ENCODE measurements around the gene DDHD1.

The DDHD1 gene

DNA sequence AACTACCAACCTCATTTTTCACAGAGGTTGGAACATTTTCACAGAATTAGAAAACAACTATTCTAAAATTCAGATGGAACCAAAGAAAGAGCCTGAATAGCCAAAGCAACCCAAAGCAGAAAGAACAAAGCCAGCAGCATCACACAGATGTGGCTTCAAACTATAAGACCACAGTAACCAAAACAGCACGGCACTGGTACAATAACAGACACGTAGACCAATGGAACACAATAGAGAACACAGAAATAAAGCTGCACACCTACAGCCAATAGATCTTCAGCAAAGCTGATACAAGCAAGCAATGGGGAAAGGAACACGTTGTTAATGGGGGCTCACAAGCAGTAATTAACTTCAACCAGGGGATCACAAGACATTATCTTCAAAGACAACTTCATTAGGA, 114.5 kb downstream of the DDHD1 start:
- Histone ChIP-seq H3K27me3 (replicated peaks; ENCODE audit: control insufficient read depth, insufficient read depth, low read length, poor library complexity, severe bottlenecking) (no peaks in the 10 kb centered on the region), H3K4me3 (ENCODE audit: insufficient read depth, low read depth, low read length, poor library complexity, severe bottlenecking) (no peak overlapping the region), H3K36me3 (ENCODE audit: control insufficient read depth, insufficient read depth, low read length) (peaks cover 48% of the 10 kb centered on the region), H3K9me3 (ENCODE audit: control insufficient read depth, low read length) (no peaks in the 10 kb centered on the region), H3K27ac (ENCODE audit: insufficient read depth, low read length, poor library complexity, severe bottlenecking) (no peak overlapping the region), H3K4me1 (ENCODE audit: control insufficient read depth, insufficient read depth, low read length, poor library complexity, severe bottlenecking) (no peaks in the 10 kb centered on the region)
- DNase-seq: no peak

- DNase-seq: no peak
- no peaks in the 10 kb centered on the region for H3K4me1 ChIP-seq (ENCODE audit: control insufficient read depth, insufficient read depth, low read length, poor library complexity, severe bottlenecking)
- no peak overlapping the region for H3K4me3 ChIP-seq (ENCODE audit: insufficient read depth, low read depth, low read length, poor library complexity, severe bottlenecking)
- peaks cover 31% of the 10 kb centered on the region for H3K36me3 ChIP-seq (ENCODE audit: control insufficient read depth, insufficient read depth, low read length)
- H3K27me3 ChIP-seq (replicated peaks; ENCODE audit: control insufficient read depth, insufficient read depth, low read length, poor library complexity, severe bottlenecking): no peaks in the 10 kb centered on the region
- H3K9me3 ChIP-seq (ENCODE audit: control insufficient read depth, low read length): no peaks in the 10 kb centered on the region
- H3K27ac ChIP-seq (ENCODE audit: insufficient read depth, low read length, poor library complexity, severe bottlenecking): no peak overlapping the region
These were observed 116.1 kb downstream of the DDHD1 start for GRCh38 chr14:53037016-53037415.

GRCh38 chr14:53035336-53036210, 117.5 kb downstream of the DDHD1 start:
- Histone ChIP-seq H3K27ac (ENCODE audit: insufficient read depth, low read length, poor library complexity, severe bottlenecking) (no peak overlapping the region), H3K9me3 (ENCODE audit: control insufficient read depth, low read length) (no peaks in the 10 kb centered on the region), H3K4me3 (ENCODE audit: insufficient read depth, low read depth, low read length, poor library complexity, severe bottlenecking) (no peak overlapping the region), H3K36me3 (ENCODE audit: control insufficient read depth, insufficient read depth, low read length) (peaks cover 17% of the 10 kb centered on the region), H3K4me1 (ENCODE audit: control insufficient read depth, insufficient read depth, low read length, poor library complexity, severe bottlenecking) (no peaks in the 10 kb centered on the region), H3K27me3 (replicated peaks; ENCODE audit: control insufficient read depth, insufficient read depth, low read length, poor library complexity, severe bottlenecking) (no peaks in the 10 kb centered on the region)
- DNase-seq: no peak

DNA sequence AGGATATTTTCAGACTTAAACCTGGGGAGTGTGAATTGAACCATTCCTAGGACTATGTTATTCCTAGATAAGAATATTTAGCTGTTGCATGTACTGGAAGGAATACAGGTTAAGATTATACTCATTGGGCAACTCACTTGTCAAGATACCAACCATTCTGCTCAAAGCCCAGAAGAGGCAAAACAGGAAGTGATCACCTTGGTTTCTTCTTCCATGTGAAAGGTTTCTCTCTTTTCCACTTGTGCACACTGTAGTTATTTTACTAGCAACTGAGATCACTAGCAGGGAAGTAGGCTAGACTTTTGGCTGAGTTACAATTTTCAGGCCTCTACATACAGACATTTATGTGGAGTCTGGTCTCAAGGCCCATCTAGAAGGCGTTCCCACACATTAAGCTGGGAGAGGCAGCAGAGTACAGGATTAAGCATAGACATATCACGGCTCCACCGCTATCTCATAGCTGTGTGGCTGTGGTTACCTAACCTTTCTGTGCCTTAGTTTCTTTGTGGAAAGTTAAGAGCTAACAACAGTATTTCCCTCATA, 118.4 kb downstream of the DDHD1 start:
- Histone ChIP-seq H3K9me3 (ENCODE audit: control insufficient read depth, low read length) (no peaks in the 10 kb centered on the region), H3K4me1 (ENCODE audit: control insufficient read depth, insufficient read depth, low read length, poor library complexity, severe bottlenecking) (no peaks in the 10 kb centered on the region), H3K36me3 (ENCODE audit: control insufficient read depth, insufficient read depth, low read length) (peaks cover 10% of the 10 kb centered on the region), H3K27me3 (replicated peaks; ENCODE audit: control insufficient read depth, insufficient read depth, low read length, poor library complexity, severe bottlenecking) (no peaks in the 10 kb centered on the region), H3K27ac (ENCODE audit: insufficient read depth, low read length, poor library complexity, severe bottlenecking) (no peak overlapping the region), H3K4me3 (ENCODE audit: insufficient read depth, low read depth, low read length, poor library complexity, severe bottlenecking) (no peak overlapping the region)
- DNase-seq: no peak

DNA sequence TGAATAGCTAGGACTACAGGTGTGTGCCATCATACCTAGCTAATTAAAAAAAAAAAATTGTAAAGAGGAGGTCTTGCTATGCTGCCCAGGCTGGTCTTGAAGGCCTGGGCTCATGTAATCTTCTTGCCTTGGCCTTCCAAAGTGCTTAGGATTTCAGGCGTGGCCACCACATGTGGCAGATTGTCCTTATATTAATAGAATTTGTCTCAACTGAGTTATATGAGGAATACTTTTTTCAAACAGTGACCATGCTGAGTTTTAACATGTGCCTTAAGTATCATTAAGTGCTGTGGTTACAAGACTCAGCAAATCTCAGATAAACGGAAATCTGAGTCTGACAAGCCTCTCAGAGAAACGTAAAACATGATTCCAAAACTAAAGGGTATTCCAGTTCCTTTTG, 119.1 kb downstream of the DDHD1 start:
- H3K4me1 ChIP-seq (ENCODE audit: control insufficient read depth, insufficient read depth, low read length, poor library complexity, severe bottlenecking): no peaks in the 10 kb centered on the region
- peaks cover 4% of the 10 kb centered on the region for H3K36me3 ChIP-seq (ENCODE audit: control insufficient read depth, insufficient read depth, low read length)
- no peaks in the 10 kb centered on the region for H3K27me3 ChIP-seq (replicated peaks; ENCODE audit: control insufficient read depth, insufficient read depth, low read length, poor library complexity, severe bottlenecking)
- H3K9me3 ChIP-seq (ENCODE audit: control insufficient read depth, low read length): no peaks in the 10 kb centered on the region
- no peak overlapping the region for H3K27ac ChIP-seq (ENCODE audit: insufficient read depth, low read length, poor library complexity, severe bottlenecking)
- no peak for DNase-seq
- H3K4me3 ChIP-seq (ENCODE audit: insufficient read depth, low read depth, low read length, poor library complexity, severe bottlenecking): no peak overlapping the region

DNA sequence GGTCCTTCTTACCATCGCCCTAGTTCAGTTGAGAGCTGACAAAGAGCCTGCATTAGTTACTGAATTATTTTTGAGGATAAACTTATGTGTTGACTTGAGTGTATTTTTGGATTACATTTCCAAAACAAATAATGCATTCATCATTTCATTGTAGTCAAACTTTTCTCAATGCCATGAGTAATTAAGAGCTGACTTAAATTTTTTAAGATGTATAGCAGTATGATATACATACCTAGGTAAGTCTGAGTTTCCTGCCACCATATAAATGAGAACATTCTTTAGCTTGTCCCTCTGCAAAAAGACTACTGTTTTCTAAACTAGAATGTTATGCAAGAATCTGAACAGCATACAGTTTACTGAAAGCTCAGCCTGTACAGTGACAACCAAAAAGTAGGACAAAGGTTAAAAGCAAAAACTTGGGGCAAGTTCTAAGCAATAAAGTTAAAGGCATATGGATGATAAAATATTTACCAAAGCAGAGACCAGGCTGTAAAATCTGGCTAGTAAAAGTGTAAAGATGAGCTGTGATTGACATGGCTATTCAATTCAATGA, 120.2 kb downstream of the DDHD1 start:
- Histone ChIP-seq H3K27me3 (replicated peaks; ENCODE audit: control insufficient read depth, insufficient read depth, low read length, poor library complexity, severe bottlenecking) (no peaks in the 10 kb centered on the region), H3K27ac (ENCODE audit: insufficient read depth, low read length, poor library complexity, severe bottlenecking) (no peak overlapping the region), H3K9me3 (ENCODE audit: control insufficient read depth, low read length) (no peaks in the 10 kb centered on the region), H3K36me3 (ENCODE audit: control insufficient read depth, insufficient read depth, low read length) (no peaks in the 10 kb centered on the region), H3K4me3 (ENCODE audit: insufficient read depth, low read depth, low read length, poor library complexity, severe bottlenecking) (no peak overlapping the region), H3K4me1 (ENCODE audit: control insufficient read depth, insufficient read depth, low read length, poor library complexity, severe bottlenecking) (no peaks in the 10 kb centered on the region)
- DNase-seq: no peak

DNA sequence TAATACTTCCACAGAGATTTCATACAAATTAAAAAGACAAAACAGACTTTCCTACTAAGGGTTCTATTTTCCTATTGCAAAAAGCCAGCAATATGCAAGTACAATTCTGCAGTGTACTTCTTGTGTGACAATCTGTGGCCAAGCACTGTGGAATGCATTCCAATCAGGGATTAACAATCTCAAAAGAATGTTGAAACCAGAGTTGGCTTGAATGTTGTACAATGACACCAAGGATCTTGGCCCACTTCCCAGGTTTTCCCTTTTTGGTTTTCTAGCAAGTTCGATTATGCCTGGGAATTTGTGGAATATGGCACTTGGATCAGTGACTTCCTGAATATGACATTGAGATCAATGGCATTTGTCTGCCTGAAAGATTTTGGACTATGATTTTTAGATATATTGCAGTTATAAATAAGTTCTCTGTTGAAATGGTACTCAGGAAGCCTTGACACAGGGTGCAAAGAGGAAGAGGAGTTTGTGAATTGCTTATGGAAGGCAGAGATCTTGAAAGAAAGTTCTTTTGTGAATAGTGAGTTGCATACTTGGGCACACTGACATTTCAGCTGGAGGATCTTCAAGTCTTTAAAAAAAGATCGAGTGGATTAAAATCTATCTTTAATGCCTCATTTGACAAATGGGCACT, 120.8 kb downstream of the DDHD1 start:
- Histone ChIP-seq H3K9me3 (ENCODE audit: control insufficient read depth, low read length) (no peaks in the 10 kb centered on the region), H3K4me3 (ENCODE audit: insufficient read depth, low read depth, low read length, poor library complexity, severe bottlenecking) (no peak overlapping the region), H3K4me1 (ENCODE audit: control insufficient read depth, insufficient read depth, low read length, poor library complexity, severe bottlenecking) (no peaks in the 10 kb centered on the region), H3K27me3 (replicated peaks; ENCODE audit: control insufficient read depth, insufficient read depth, low read length, poor library complexity, severe bottlenecking) (no peaks in the 10 kb centered on the region), H3K27ac (ENCODE audit: insufficient read depth, low read length, poor library complexity, severe bottlenecking) (no peak overlapping the region), H3K36me3 (ENCODE audit: control insufficient read depth, insufficient read depth, low read length) (no peaks in the 10 kb centered on the region)
- no peak for DNase-seq

- Histone ChIP-seq H3K9me3 (ENCODE audit: control insufficient read depth, low read length) (no peaks in the 10 kb centered on the region), H3K27me3 (replicated peaks; ENCODE audit: control insufficient read depth, insufficient read depth, low read length, poor library complexity, severe bottlenecking) (no peaks in the 10 kb centered on the region)
These were observed 125.6 kb downstream of the DDHD1 start for GRCh38 chr14:53027562-53027961.

GRCh38 chr14:53027041-53027440, 126.1 kb downstream of the DDHD1 start:
- Histone ChIP-seq H3K4me1 (ENCODE audit: control insufficient read depth, insufficient read depth, low read length, poor library complexity, severe bottlenecking) (no peaks in the 10 kb centered on the region), H3K27ac (ENCODE audit: insufficient read depth, low read length, poor library complexity, severe bottlenecking) (no peak overlapping the region), H3K27me3 (replicated peaks; ENCODE audit: control insufficient read depth, insufficient read depth, low read length, poor library complexity, severe bottlenecking) (no peaks in the 10 kb centered on the region), H3K4me3 (ENCODE audit: insufficient read depth, low read depth, low read length, poor library complexity, severe bottlenecking) (no peak overlapping the region), H3K9me3 (ENCODE audit: control insufficient read depth, low read length) (no peaks in the 10 kb centered on the region), H3K36me3 (ENCODE audit: control insufficient read depth, insufficient read depth, low read length) (no peaks in the 10 kb centered on the region)
- DNase-seq: no peak

More at GRCh38 chr14:53027562-53027961, 125.6 kb downstream of the DDHD1 start:
- Histone ChIP-seq H3K36me3 (ENCODE audit: control insufficient read depth, insufficient read depth, low read length) (no peaks in the 10 kb centered on the region), H3K4me1 (ENCODE audit: control insufficient read depth, insufficient read depth, low read length, poor library complexity, severe bottlenecking) (no peaks in the 10 kb centered on the region), H3K4me3 (ENCODE audit: insufficient read depth, low read depth, low read length, poor library complexity, severe bottlenecking) (no peak overlapping the region), H3K27ac (ENCODE audit: insufficient read depth, low read length, poor library complexity, severe bottlenecking) (no peak overlapping the region)
- no peak for DNase-seq

GRCh38 chr14:53023325-53023724, 129.8 kb downstream of the DDHD1 start:
- Histone ChIP-seq H3K27me3 (replicated peaks; ENCODE audit: control insufficient read depth, insufficient read depth, low read length, poor library complexity, severe bottlenecking) (no peaks in the 10 kb centered on the region), H3K9me3 (ENCODE audit: control insufficient read depth, low read length) (no peaks in the 10 kb centered on the region), H3K36me3 (ENCODE audit: control insufficient read depth, insufficient read depth, low read length) (no peaks in the 10 kb centered on the region), H3K4me3 (ENCODE audit: insufficient read depth, low read depth, low read length, poor library complexity, severe bottlenecking) (no peak overlapping the region), H3K4me1 (ENCODE audit: control insufficient read depth, insufficient read depth, low read length, poor library complexity, severe bottlenecking) (no peaks in the 10 kb centered on the region), H3K27ac (ENCODE audit: insufficient read depth, low read length, poor library complexity, severe bottlenecking) (no peak overlapping the region)
- DNase-seq: no peak
